Stimulated activated naive B cell treated with anti-CD40 and anti-IgM and Interleukin-4, amounts not matched to agents 10 μg/mL and 1 μg/mL and 100 μg/mL, for 72 hours (primary cell): ENCODE data around the gene SLX9.
A peak's percentile ranks its signal among the peaks of the same experiment; 100 is the strongest.

Experiments used
- ATAC-seq, 2 donors: fragments of 150-1000 bp; cut with Tn5 transposase; replicated peaks; 2 replicates each; pipeline ENCODE4 v1.10.0; 2021; ENCODE audit warnings: moderate library complexity in 1 of 2
- DNase-seq: peaks from one replicate; pipeline ENCODE4 v3.0.0; 2021
- H3K27ac Mint-ChIP-seq: one replicate; pipeline ENCODE4 v1.8.0; 2022; ENCODE audit warnings: mild to moderate bottlenecking, mixed read lengths
- H3K27me3 Mint-ChIP-seq, 2 donors: one replicate each; pipeline ENCODE4 v1.8.0; 2022; ENCODE audit warnings: mixed read lengths in 2 of 2
- H3K36me3 Mint-ChIP-seq, 2 donors: one replicate each; pipeline ENCODE4 v1.8.0; 2022; ENCODE audit warnings: mixed read lengths in 2 of 2, mild to moderate bottlenecking in 1 of 2
- H3K4me1 Mint-ChIP-seq, 2 donors: one replicate each; pipeline ENCODE4 v1.8.0; 2022; ENCODE audit warnings: mixed read lengths in 2 of 2, mild to moderate bottlenecking in 1 of 2
- H3K4me3 Mint-ChIP-seq, 2 donors: one replicate each; pipeline ENCODE4 v1.8.0; 2022; ENCODE audit warnings: mild to moderate bottlenecking in 2 of 2, mixed read lengths in 2 of 2, moderate library complexity in 1 of 2
- H3K9me3 Mint-ChIP-seq, 2 donors: one replicate each; pipeline ENCODE4 v1.8.0; 2022; ENCODE audit warnings: mixed read lengths in 2 of 2, mild to moderate bottlenecking in 1 of 2

The SLX9 gene

GRCh38 chr21:44934797-44935532, 4.9 kb upstream of the SLX9 start:
- Mint-ChIP-seq H3K27ac (no peak overlapping the region), H3K4me1 (peaks cover 23 to 56% of the 10 kb centered on the region in 2 donors), H3K27me3 (no peaks in the 10 kb centered on the region), H3K4me3 (no peak overlapping the region), H3K9me3 (no peaks in the 10 kb centered on the region), H3K36me3 (peaks cover 0 to 2% of the 10 kb centered on the region in 2 donors)
- DNase-seq (no peak), ATAC-seq (no peak)

- no peaks in the 10 kb centered on the region for H3K27me3 Mint-ChIP-seq
- H3K4me3 Mint-ChIP-seq = no peak overlapping the region
- ATAC-seq (no peak), DNase-seq (no peak)
- H3K27ac Mint-ChIP-seq = no peak overlapping the region
- no peaks in the 10 kb centered on the region for H3K9me3 Mint-ChIP-seq
- H3K4me1 Mint-ChIP-seq = peaks cover 18 to 54% of the 10 kb centered on the region in 2 donors
- H3K36me3 Mint-ChIP-seq = peaks cover 1 to 2% of the 10 kb centered on the region in 2 donors
Measured at GRCh38 chr21:44935533-44935927, 4.3 kb upstream of the SLX9 start.

- no peaks in the 10 kb centered on the region for H3K27me3 Mint-ChIP-seq
- peak overlapping the region; percentile 89 to 93 for H3K4me3 Mint-ChIP-seq
- H3K9me3 Mint-ChIP-seq = no peaks in the 10 kb centered on the region
- peaks cover 11 to 24% of the 10 kb centered on the region in 2 donors for H3K36me3 Mint-ChIP-seq
- ATAC-seq (no peak), DNase-seq (no peak)
- H3K27ac Mint-ChIP-seq = peak overlapping the region; percentile 94
- H3K4me1 Mint-ChIP-seq = peaks cover 38 to 60% of the 10 kb centered on the region in 2 donors
Measured at GRCh38 chr21:44938772-44939531, 877 bp upstream of the SLX9 start.

GRCh38 chr21:44940116-44940631, 345 bp downstream of the SLX9 start:
- Mint-ChIP-seq H3K27me3 (no peaks in the 10 kb centered on the region), H3K9me3 (no peaks in the 10 kb centered on the region), H3K4me1 (peaks cover 45 to 60% of the 10 kb centered on the region in 2 donors), H3K36me3 (peaks cover 16 to 36% of the 10 kb centered on the region in 2 donors), H3K27ac (peak overlapping the region; percentile 73), H3K4me3 (peak overlapping the region; percentile 89 to 93)
- peak; percentile 51 to 53 for ATAC-seq
- DNase-seq = no peak

- H3K4me1 Mint-ChIP-seq = peaks cover 48 to 72% of the 10 kb centered on the region in 2 donors
- H3K27ac Mint-ChIP-seq = peak overlapping the region; percentile 77
Measured at GRCh38 chr21:44941567-44941966, 1.7 kb downstream of the SLX9 start.

GRCh38 chr21:44942566-44942965, 2.7 kb downstream of the SLX9 start:
- Mint-ChIP-seq H3K9me3 (no peaks in the 10 kb centered on the region), H3K27ac (no peak overlapping the region), H3K27me3 (no peaks in the 10 kb centered on the region), H3K4me1 (peaks cover 48 to 72% of the 10 kb centered on the region in 2 donors), H3K36me3 (peaks cover 23 to 52% of the 10 kb centered on the region in 2 donors), H3K4me3 (peak overlapping the region; percentile 75 to 79)
- DNase-seq (no peak), ATAC-seq (peak; percentile 17 to 27)

More at GRCh38 chr21:44941567-44941966, 1.7 kb downstream of the SLX9 start:
- DNase-seq (no peak), ATAC-seq (no peak)
- no peaks in the 10 kb centered on the region for H3K27me3 Mint-ChIP-seq
- H3K36me3 Mint-ChIP-seq = peaks cover 23 to 45% of the 10 kb centered on the region in 2 donors
- no peaks in the 10 kb centered on the region for H3K9me3 Mint-ChIP-seq
- peak overlapping the region; percentile 89 to 93 for H3K4me3 Mint-ChIP-seq

- Mint-ChIP-seq H3K27ac (no peak overlapping the region), H3K9me3 (no peaks in the 10 kb centered on the region), H3K27me3 (no peaks in the 10 kb centered on the region), H3K36me3 (peaks cover 27 to 57% of the 10 kb centered on the region in 2 donors), H3K4me3 (peak overlapping the region; percentile 28 to 39), H3K4me1 (peaks cover 48 to 72% of the 10 kb centered on the region in 2 donors)
- DNase-seq (no peak), ATAC-seq (peak; percentile 72 to 75)
Measured at GRCh38 chr21:44943005-44943685, 3.3 kb downstream of the SLX9 start.

- no peak for DNase-seq
- Mint-ChIP-seq H3K27ac (no peak overlapping the region), H3K36me3 (peaks cover 27 to 57% of the 10 kb centered on the region in 2 donors), H3K4me3 (peak overlapping the region in 1 of 2 donors; percentile 28), H3K27me3 (no peaks in the 10 kb centered on the region), H3K4me1 (peaks cover 46 to 66% of the 10 kb centered on the region in 2 donors), H3K9me3 (no peaks in the 10 kb centered on the region)
- no peak for ATAC-seq
Measured at GRCh38 chr21:44943686-44944550, 4.1 kb downstream of the SLX9 start.

- Mint-ChIP-seq H3K9me3 (no peaks in the 10 kb centered on the region), H3K4me3 (no peak overlapping the region), H3K27me3 (no peaks in the 10 kb centered on the region), H3K4me1 (peaks cover 45 to 66% of the 10 kb centered on the region in 2 donors), H3K36me3 (peaks cover 26 to 58% of the 10 kb centered on the region in 2 donors), H3K27ac (no peak overlapping the region)
- DNase-seq (no peak), ATAC-seq (no peak)
Measured at GRCh38 chr21:44944596-44944995, 4.8 kb downstream of the SLX9 start.

- H3K36me3 Mint-ChIP-seq = peaks cover 31 to 60% of the 10 kb centered on the region in 2 donors
- no peak overlapping the region for H3K27ac Mint-ChIP-seq
- no peak for ATAC-seq
- H3K9me3 Mint-ChIP-seq = no peaks in the 10 kb centered on the region
- no peaks in the 10 kb centered on the region for H3K27me3 Mint-ChIP-seq
- no peak for DNase-seq
- H3K4me1 Mint-ChIP-seq = peaks cover 46 to 66% of the 10 kb centered on the region in 2 donors
- H3K4me3 Mint-ChIP-seq = no peak overlapping the region
Measured at GRCh38 chr21:44946254-44947041, 6.6 kb downstream of the SLX9 start.

GRCh38 chr21:44947111-44947929, 7.5 kb downstream of the SLX9 start:
- peaks cover 44 to 66% of the 10 kb centered on the region in 2 donors for H3K4me1 Mint-ChIP-seq
- no peak overlapping the region for H3K27ac Mint-ChIP-seq
- no peak for DNase-seq
- H3K36me3 Mint-ChIP-seq = peaks cover 33 to 58% of the 10 kb centered on the region in 2 donors
- no peaks in the 10 kb centered on the region for H3K27me3 Mint-ChIP-seq
- H3K4me3 Mint-ChIP-seq = no peak overlapping the region
- ATAC-seq = no peak
- H3K9me3 Mint-ChIP-seq = no peaks in the 10 kb centered on the region

GRCh38 chr21:44947930-44948331, 8.1 kb downstream of the SLX9 start:
- peaks cover 35 to 58% of the 10 kb centered on the region in 2 donors for H3K36me3 Mint-ChIP-seq
- DNase-seq = no peak
- H3K27me3 Mint-ChIP-seq = no peaks in the 10 kb centered on the region
- no peaks in the 10 kb centered on the region for H3K9me3 Mint-ChIP-seq
- no peak for ATAC-seq
- H3K4me3 Mint-ChIP-seq = no peak overlapping the region
- no peak overlapping the region for H3K27ac Mint-ChIP-seq
- H3K4me1 Mint-ChIP-seq = peaks cover 44 to 66% of the 10 kb centered on the region in 2 donors
